ENCODE data around the gene STON2. TPM values are rescaled to one million over a fixed set of nuclear protein-coding genes. Genes with fewer than 3 reads are reported as not detected.

The STON2 gene
- total and polyA plus RNA-seq, 2 of the 13 experiments (the other 11 are each of a cell fraction or from before 2014, with no cell fraction given), result 2.1 to 11.0 TPM

- no peak for TF ChIP-seq SKIL (CRISPR knock-in tag; IDR thresholded peaks at IDR 0.05; ENCODE audit: borderline replicate concordance)
- no peak for TF ChIP-seq SAFB2 (CRISPR knock-in tag; IDR thresholded peaks at IDR 0.05; ENCODE audit: borderline replicate concordance, low read depth)
- no peak for TF ChIP-seq MTA3 (CRISPR knock-in tag; IDR thresholded peaks at IDR 0.05)
- TF ChIP-seq CERS6 (CRISPR knock-in tag; IDR thresholded peaks at IDR 0.05), result no peak
- no peak for TF ChIP-seq DNMT1 (CRISPR knock-in tag; IDR thresholded peaks at IDR 0.05)
- no peak for TF ChIP-seq ZFP41 (CRISPR knock-in tag; IDR thresholded peaks at IDR 0.05; ENCODE audit: borderline replicate concordance)
- no peak for TF ChIP-seq ESRRA (CRISPR knock-in tag; IDR thresholded peaks at IDR 0.05; ENCODE audit: low read depth)
- no peak for TF ChIP-seq MZF1 (CRISPR knock-in tag; IDR thresholded peaks at IDR 0.05; ENCODE audit: borderline replicate concordance)
- no peak for TF ChIP-seq ZNF33A (CRISPR knock-in tag; IDR thresholded peaks at IDR 0.05; ENCODE audit: borderline replicate concordance)
- TF ChIP-seq, protein P1, sequence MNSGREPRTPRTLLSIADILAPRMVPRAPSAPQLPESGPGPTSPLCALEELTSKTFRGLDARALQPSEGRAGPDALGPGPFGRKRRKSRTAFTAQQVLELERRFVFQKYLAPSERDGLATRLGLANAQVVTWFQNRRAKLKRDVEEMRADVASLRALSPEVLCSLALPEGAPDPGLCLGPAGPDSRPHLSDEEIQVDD (CRISPR knock-in tag; IDR thresholded peaks at IDR 0.05; ENCODE audit: borderline replicate concordance), result no peak
- no peak for TF ChIP-seq ZNF780A (CRISPR knock-in tag; IDR thresholded peaks at IDR 0.05)
- no peak for TF ChIP-seq KLF11 (CRISPR knock-in tag; IDR thresholded peaks at IDR 0.05)
- TF ChIP-seq, protein P2, sequence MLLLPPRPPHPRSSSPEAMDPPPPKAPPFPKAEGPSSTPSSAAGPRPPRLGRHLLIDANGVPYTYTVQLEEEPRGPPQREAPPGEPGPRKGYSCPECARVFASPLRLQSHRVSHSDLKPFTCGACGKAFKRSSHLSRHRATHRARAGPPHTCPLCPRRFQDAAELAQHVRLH (CRISPR knock-in tag; IDR thresholded peaks at IDR 0.05; ENCODE audit: borderline replicate concordance, low read depth), result no peak
Observed at GRCh38 chr14:81416981-81417380, 16.9 kb upstream of the STON2 start (continued).
